NCI-H82 treated with DMSO at 0.1 percent for 48 hours (cell line): ENCODE measurements around the gene EVA1C.
"Not testable (repeated sequence)": the region's sequence is repeated elsewhere in the genome, so short reads cannot be mapped to it uniquely, and the experiment has no call there.

Source experiments
- DNase-seq: peaks from one replicate; lab custom pipeline; 2025; ENCODE audit not compliant: unreplicated experiment; lab: John Stamatoyannopoulos, UW

Gene EVA1C

DNA sequence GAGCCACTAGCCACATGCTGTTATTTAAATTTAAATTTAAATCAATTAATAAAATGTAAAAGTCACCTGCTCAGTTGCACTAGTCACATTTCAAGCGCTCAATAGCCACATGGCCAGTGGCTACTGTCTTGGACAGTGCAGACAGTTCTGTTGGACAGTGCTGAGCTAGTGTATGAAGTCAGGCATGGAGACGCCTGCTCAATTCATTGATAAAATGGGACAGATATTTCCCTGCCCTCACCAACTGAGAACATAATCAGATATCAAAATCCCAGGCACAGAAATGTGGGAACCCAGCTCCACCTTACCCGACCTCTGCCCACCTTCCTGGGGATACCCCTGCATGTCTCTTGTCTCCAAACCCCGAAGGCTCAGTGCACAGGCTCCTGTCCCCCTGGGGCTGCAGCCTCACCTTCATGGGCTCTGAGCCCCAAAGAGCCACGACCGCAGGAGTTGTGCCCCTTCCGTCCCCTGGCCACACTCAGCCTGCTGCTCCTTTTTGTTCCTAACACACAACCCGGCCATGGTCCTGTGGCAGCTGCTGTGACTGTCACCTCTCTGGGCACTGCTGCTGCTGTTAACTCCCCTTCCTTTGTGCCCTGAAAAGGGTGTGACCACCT is 109.3 kb downstream of the EVA1C start:
- DNase-seq, result no peak

GRCh38 chr21:32523463-32523862 is 111.0 kb downstream of the EVA1C start:
- DNase-seq, result no peak

- no peak for DNase-seq
These were observed 111.6 kb downstream of the EVA1C start for GRCh38 chr21:32523988-32524719.

DNA sequence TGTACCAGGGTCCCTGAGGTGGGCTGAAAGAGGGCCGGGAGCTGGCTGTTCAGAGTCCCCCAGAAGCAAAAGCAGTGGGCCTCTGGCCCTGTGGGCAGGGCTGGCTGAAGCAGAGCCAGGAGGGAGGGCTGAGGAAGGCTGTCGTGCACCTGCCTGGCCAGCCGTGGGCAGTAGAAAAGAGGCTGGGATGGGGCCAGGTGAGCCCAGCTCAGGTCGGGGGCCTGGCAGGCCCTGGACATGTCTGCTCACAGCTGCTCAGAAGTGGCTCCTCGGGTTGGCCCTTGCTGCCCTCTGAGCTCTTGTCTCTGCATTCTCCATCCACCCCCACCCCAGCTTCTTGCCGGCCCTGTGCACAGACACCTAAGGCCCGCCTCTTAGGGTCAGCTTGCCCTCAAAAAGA is 112.8 kb downstream of the EVA1C start:
- no peak for DNase-seq

DNA sequence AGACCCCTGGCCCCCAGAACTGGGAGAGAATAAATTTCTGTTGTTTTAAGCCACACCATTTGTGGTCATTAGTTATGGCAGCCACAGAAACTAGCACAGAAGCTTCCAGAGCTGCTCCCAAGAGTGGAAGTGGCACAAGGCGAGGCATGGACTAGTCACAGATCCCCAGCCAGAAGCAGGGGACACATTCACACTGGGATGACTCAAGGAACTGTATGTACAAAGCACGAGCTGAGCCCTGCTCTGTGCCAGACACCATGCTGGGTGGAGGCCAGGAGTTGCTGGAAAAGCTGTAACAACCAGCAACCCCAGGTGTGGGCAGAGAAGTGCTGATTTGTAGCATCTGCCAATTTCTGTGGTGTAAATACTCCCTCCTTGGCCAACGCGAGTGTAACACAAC is 117.2 kb downstream of the EVA1C start:
- DNase-seq, result no peak

GRCh38 chr21:32530809-32531208 is 118.3 kb downstream of the EVA1C start:
- DNase-seq, result not testable (repeated sequence)

- DNase-seq, result not testable (repeated sequence)
These were observed 119.1 kb downstream of the EVA1C start for GRCh38 chr21:32531561-32531960.

- no peak for DNase-seq
These were observed 120.1 kb downstream of the EVA1C start for GRCh38 chr21:32532636-32533035.

DNA sequence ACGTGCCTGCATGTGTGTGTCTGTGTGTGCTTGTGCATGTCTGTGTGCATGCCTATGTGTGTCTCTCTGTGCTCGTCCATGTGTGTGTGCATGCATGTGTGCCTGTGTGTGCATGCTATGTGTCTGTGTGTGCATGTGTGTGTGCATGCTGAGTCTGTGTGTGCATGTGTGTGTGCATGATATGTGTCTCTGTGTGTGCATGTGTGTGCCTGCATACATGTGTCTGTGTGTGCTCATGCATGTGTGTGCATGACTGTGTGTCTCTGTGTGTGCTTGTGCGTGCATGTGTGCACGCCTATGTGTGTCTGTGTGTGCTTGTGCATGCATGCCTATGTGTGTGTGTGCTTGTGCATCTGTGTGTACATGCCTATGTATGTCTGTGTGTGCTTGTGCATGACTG is 120.5 kb downstream of the EVA1C start:
- no peak for DNase-seq

DNA sequence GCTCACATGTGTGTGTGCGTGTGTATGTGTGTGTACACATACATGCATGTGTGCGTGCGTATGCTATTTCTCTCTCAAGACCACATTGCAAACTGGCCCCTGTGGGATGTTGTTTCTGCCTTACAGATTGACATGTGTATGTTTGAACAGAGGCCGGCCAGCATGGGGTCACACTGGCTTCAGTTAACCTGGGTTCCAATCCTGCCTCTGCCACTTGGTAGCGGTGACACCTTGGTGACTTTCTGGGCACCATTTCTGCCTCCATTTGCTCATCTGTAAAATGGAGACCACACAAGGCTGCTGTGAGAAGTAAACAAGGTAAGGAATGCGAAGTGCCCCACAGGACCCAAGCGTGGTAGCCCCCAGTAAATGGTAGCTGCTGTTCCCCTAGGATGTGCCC is 121.1 kb downstream of the EVA1C start:
- DNase-seq, result no peak

GRCh38 chr21:32534113-32534512 is 121.6 kb downstream of the EVA1C start:
- no peak for DNase-seq

- no peak for DNase-seq
These were observed 123.1 kb downstream of the EVA1C start for GRCh38 chr21:32535612-32536011.

GRCh38 chr21:32537569-32537881 is 125.0 kb downstream of the EVA1C start:
- no peak for DNase-seq

- no peak for DNase-seq
These were observed 125.8 kb downstream of the EVA1C start for GRCh38 chr21:32538147-32538792.

GRCh38 chr21:32539378-32539777 is 126.9 kb downstream of the EVA1C start:
- no peak for DNase-seq

- DNase-seq, result not testable (repeated sequence)
These were observed 130.6 kb downstream of the EVA1C start for GRCh38 chr21:32543056-32543455.

- no peak for DNase-seq
These were observed 131.5 kb downstream of the EVA1C start for GRCh38 chr21:32543975-32544374.

GRCh38 chr21:32544697-32545096 is 132.2 kb downstream of the EVA1C start:
- no peak for DNase-seq

GRCh38 chr21:32545948-32546441 is 133.5 kb downstream of the EVA1C start:
- DNase-seq, result no peak

DNA sequence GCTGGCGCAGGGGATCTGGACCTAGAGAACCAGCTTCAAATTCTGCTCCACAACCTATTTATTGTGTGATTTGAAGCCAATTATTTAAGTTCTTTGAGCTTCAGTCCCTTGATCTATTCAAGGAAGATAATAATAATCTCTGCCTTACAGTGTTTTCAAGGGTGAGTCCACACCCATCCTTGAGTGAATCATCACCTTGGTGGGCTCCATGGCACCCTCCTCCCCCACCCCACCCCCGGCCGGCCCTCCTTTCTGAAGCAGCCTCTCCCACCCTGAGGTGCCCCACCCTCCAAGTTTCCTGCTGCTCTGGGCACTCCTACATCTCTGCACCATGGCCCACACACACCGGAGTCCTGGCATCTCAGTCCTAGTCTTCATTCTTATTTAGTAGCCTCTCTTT is 134.5 kb downstream of the EVA1C start:
- DNase-seq, result no peak

DNA sequence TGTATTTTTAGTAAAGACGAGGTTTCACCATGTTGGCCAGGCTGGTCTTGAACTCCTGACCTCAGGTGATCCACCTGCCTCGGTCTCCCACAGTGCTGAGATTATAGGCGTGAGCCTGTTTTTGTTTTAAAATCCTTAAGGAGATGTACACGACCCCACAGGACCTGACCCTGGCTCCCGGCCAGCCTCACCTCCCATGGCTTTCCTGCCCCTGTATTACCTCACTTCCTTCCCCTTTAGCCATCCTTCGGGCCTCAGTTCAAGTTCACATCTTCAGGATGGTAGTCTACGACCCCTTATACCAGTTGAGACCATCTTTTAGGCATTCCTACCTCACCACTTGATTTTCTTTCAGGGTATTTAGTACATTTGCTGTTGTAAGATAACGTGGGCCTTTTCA is 136.5 kb downstream of the EVA1C start:
- no peak for DNase-seq

- no peak for DNase-seq
These were observed 136.9 kb downstream of the EVA1C start for GRCh38 chr21:32549440-32549839.
